SKM-1 treated with dmso at 0.1 percent for 144 hours (cell line): ENCODE measurements around the gene MMP24OS.
A peak's percentile ranks its signal among the peaks of the same experiment; 100 is the strongest.
"Not testable (repeated sequence)": the region's sequence is repeated elsewhere in the genome, so short reads cannot be mapped to it uniquely, and the experiment has no call there.

Experiments
- DNase-seq: peaks from one replicate; lab custom pipeline; 2025; ENCODE audit not compliant: unreplicated experiment; lab: John Stamatoyannopoulos, UW

MMP24OS gene

GRCh38 chr20:35252598-35252997 is 25.3 kb downstream of the MMP24OS start:
- not testable (repeated sequence) for DNase-seq

- DNase-seq: no peak
These were observed 25.9 kb downstream of the MMP24OS start for GRCh38 chr20:35252037-35252461.

- no peak for DNase-seq
These were observed 26.3 kb downstream of the MMP24OS start for GRCh38 chr20:35251613-35251940.

GRCh38 chr20:35248641-35249475 is 29.1 kb downstream of the MMP24OS start:
- no peak for DNase-seq

- no peak for DNase-seq
These were observed 31.2 kb downstream of the MMP24OS start for GRCh38 chr20:35246723-35247122.

- DNase-seq: no peak
These were observed 33.9 kb downstream of the MMP24OS start for GRCh38 chr20:35243986-35244385.

GRCh38 chr20:35243317-35243716 is 34.6 kb downstream of the MMP24OS start:
- DNase-seq: no peak

- no peak for DNase-seq
These were observed 37.1 kb downstream of the MMP24OS start for GRCh38 chr20:35240811-35241293.

- no peak for DNase-seq
These were observed 37.7 kb downstream of the MMP24OS start for GRCh38 chr20:35240083-35240810.

- no peak for DNase-seq
These were observed 39.2 kb downstream of the MMP24OS start for GRCh38 chr20:35238735-35239134.

- DNase-seq: peak; percentile 92
These were observed 39.8 kb downstream of the MMP24OS start for GRCh38 chr20:35238170-35238569.

- no peak for DNase-seq
These were observed 40.4 kb downstream of the MMP24OS start for GRCh38 chr20:35237486-35237885.

- no peak for DNase-seq
These were observed 42.0 kb downstream of the MMP24OS start for GRCh38 chr20:35235881-35236280.

- no peak for DNase-seq
These were observed 45.3 kb downstream of the MMP24OS start for GRCh38 chr20:35232575-35232974.

- DNase-seq: no peak
These were observed 50.8 kb downstream of the MMP24OS start for GRCh38 chr20:35226884-35227681.
